H1 (cell line): Measurements from ENCODE around the gene BIRC2.

ENCODE experiments used
- CREB1 ChIP-seq: IDR thresholded peaks from 2 replicates; pipeline ENCODE4 v1.6.1; 2012; ENCODE audit warnings: inconsistent platforms
- CTCF ChIP-seq, 3 experiments: IDR thresholded peaks; 1 replicate in 2 of 3; 2 replicates in 1 of 3; pipeline versions ENCODE4 v1.5.1 to v1.6.1; 2011; ENCODE audit warnings: low read length in 3 of 3, mild to moderate bottlenecking in 3 of 3, inconsistent platforms in 2 of 3, low read depth in 1 of 3, moderate library complexity in 1 of 3; ENCODE audit not compliant: insufficient read depth in 1 of 3; ENCODE audit errors: control extremely low read depth in 1 of 3
- GABPA ChIP-seq: IDR thresholded peaks from 2 replicates; pipeline ENCODE4 v1.6.1; 2011; ENCODE audit warnings: mild to moderate bottlenecking, low read length, moderate library complexity, borderline replicate concordance; ENCODE audit not compliant: insufficient read depth
- RFX5 ChIP-seq: IDR thresholded peaks from 2 replicates; pipeline ENCODE4 v1.6.1; 2011; ENCODE audit warnings: low read depth, low read length, improper control_type of control experiment, borderline replicate concordance

- TF ChIP-seq CREB1 (no peak), GABPA (no peak), RFX5 (no peak), CTCF (IDR thresholded peaks at IDR 0.05; ENCODE audit: control extremely low read depth in 1 of 3, insufficient read depth in 1 of 3, low read depth in 1 of 3, low read length in 3 of 3) (no peak)
Observed at GRCh38 chr11:102391549-102392237, 44.7 kb downstream of the BIRC2 start.
